H1 (cell line): ENCODE results near the gene RSU1. TPM values are rescaled to one million over a fixed set of nuclear protein-coding genes. Genes with fewer than 3 reads are reported as not detected.
"Not testable (repeated sequence)": the region's sequence is repeated elsewhere in the genome, so short reads cannot be mapped to it uniquely, and the experiment has no call there.

Experiments used
- CTCF ChIA-PET: fragments of 300-600 bp; sonication (Branson Sonifier 250); formaldehyde crosslinking; loops from one replicate; lab custom pipeline; 2021; ENCODE audit not compliant: partially characterized antibody; lab: Charles Lee
- POLR2A ChIA-PET: fragments of 300-600 bp; sonication (Branson Sonifier 250); formaldehyde crosslinking; loops from one replicate; lab custom pipeline; 2021; ENCODE audit warnings: inconsistent platforms; ENCODE audit not compliant: partially characterized antibody; lab: Charles Lee
- DNase-seq, 2 experiments: peaks; one replicate each; pipeline versions ENCODE4 v3.0.0 to v3.0.0-alpha.2; 2010 to 2022; ENCODE audit warnings: low spot score in 2 of 2, low read depth in 1 of 2, mixed read lengths in 1 of 2
- FAIRE-seq: peaks from 2 replicates; lab custom pipeline; 2011; peaks lifted over from hg19 to GRCh38; lab: Jason Lieb, UNC
- H2AFZ ChIP-seq: 2 replicates; pipeline ENCODE4 v1.8.1; 2012; ENCODE audit warnings: low read length, inconsistent platforms
- H2AK5ac ChIP-seq: 2 replicates; pipeline ENCODE4 v1.6.1; 2013; ENCODE audit warnings: low read depth, low read length
- H2BK120ac ChIP-seq: replicated peaks from 2 replicates; pipeline ENCODE3; 2013; ENCODE audit warnings: low read depth, low read length, inconsistent platforms
- H2BK12ac ChIP-seq: 2 replicates; pipeline ENCODE4 v1.6.1; 2013; ENCODE audit warnings: low read depth, low read length
- H2BK15ac ChIP-seq: 2 replicates; pipeline ENCODE4 v1.6.1; 2013; ENCODE audit warnings: low read length
- H2BK20ac ChIP-seq: 2 replicates; pipeline ENCODE4 v1.6.1; 2013; ENCODE audit warnings: low read length
- H2BK5ac ChIP-seq: 2 replicates; pipeline ENCODE4 v1.6.1; 2013; ENCODE audit warnings: low read depth, low read length
- H3K14ac ChIP-seq: 2 replicates; pipeline ENCODE4 v1.6.1; 2013; ENCODE audit warnings: inconsistent platforms; ENCODE audit not compliant: insufficient read length
- H3K18ac ChIP-seq: 2 replicates; pipeline ENCODE4 v1.6.1; 2013; ENCODE audit warnings: low read length; ENCODE audit errors: extremely low read depth
- H3K23ac ChIP-seq: 2 replicates; pipeline ENCODE4 v1.6.1; 2013; ENCODE audit warnings: inconsistent platforms; ENCODE audit not compliant: insufficient read length
- H3K23me2 ChIP-seq: 2 replicates; pipeline ENCODE4 v1.6.1; 2013; ENCODE audit warnings: low read depth, low read length
- H3K27ac ChIP-seq: 2 replicates; pipeline ENCODE4 v1.6.1; 2011; ENCODE audit warnings: low read depth, low read length, inconsistent platforms
- H3K27me3 ChIP-seq, 4 experiments: replicated peaks in 1 of 4; 1 replicate in 1 of 4; 2 replicates in 3 of 4; pipeline versions ENCODE4 v1.6.1 to v1.8.1; 2011 to 2013; ENCODE audit warnings: low read length in 3 of 4, mild to moderate bottlenecking in 3 of 4, inconsistent platforms in 2 of 4, mixed read lengths in 2 of 4, moderate library complexity in 1 of 4; ENCODE audit not compliant: control insufficient read depth in 3 of 4, insufficient read depth in 3 of 4; ENCODE audit errors: extremely low read depth in 1 of 4
- H3K36me3 ChIP-seq, 4 experiments: 2 replicates each; pipeline versions ENCODE4 v1.6.1 to v1.8.1; 2011 to 2013; ENCODE audit warnings: mild to moderate bottlenecking in 4 of 4, low read length in 3 of 4, moderate library complexity in 2 of 4, control low read depth in 1 of 4, inconsistent platforms in 1 of 4; ENCODE audit not compliant: insufficient read depth in 4 of 4, control insufficient read depth in 2 of 4
- H3K4ac ChIP-seq: replicated peaks from 2 replicates; pipeline ENCODE3; 2013; ENCODE audit warnings: low read length, low read depth, mixed read lengths, inconsistent platforms; ENCODE audit not compliant: insufficient read length
- H3K4me1 ChIP-seq, 4 experiments: replicated peaks in 1 of 4; 1 replicate in 1 of 4; 2 replicates in 3 of 4; pipeline versions ENCODE4 v1.6.1 to v1.8.1; 2011 to 2013; ENCODE audit warnings: low read length in 3 of 4, inconsistent platforms in 2 of 4, mixed read lengths in 1 of 4; ENCODE audit not compliant: insufficient read depth in 4 of 4, control insufficient read depth in 3 of 4
- H3K4me2 ChIP-seq, 2 experiments: 2 replicates each; pipeline versions ENCODE4 v1.6.1 to v1.8.1; 2011 to 2013; ENCODE audit warnings: low read depth in 2 of 2, low read length in 2 of 2, control low read depth in 1 of 2, inconsistent platforms in 1 of 2, mild to moderate bottlenecking in 1 of 2; ENCODE audit not compliant: insufficient read depth in 1 of 2
- H3K4me3 ChIP-seq, 4 experiments: fragments of 200-600, 300-600 bp in 1 of 4; sonication (generic), shearing (Covaris generic), sonication (Bioruptor Twin) in 1 of 4; 2 replicates each; pipeline versions ENCODE4 v1.5.1 to v1.8.1; 2011 to 2016; ENCODE audit warnings: low read length in 4 of 4, low read depth in 3 of 4, control low read depth in 2 of 4, inconsistent platforms in 2 of 4, mild to moderate bottlenecking in 2 of 4, mixed read lengths in 1 of 4, moderate library complexity in 1 of 4; ENCODE audit not compliant: insufficient read depth in 2 of 4; ENCODE audit errors: extremely low read depth in 1 of 4
- H3K56ac ChIP-seq: replicated peaks from 2 replicates; pipeline ENCODE3; 2013; ENCODE audit warnings: low read depth, mild to moderate bottlenecking, mixed read lengths, low read length, inconsistent platforms; ENCODE audit not compliant: insufficient read length
- H3K79me1 ChIP-seq: 2 replicates; pipeline ENCODE4 v1.6.1; 2013; ENCODE audit warnings: low read depth, low read length, control low read depth
- H3K79me2 ChIP-seq, 2 experiments: 2 replicates each; pipeline versions ENCODE4 v1.6.1 to v1.8.1; 2012 to 2013; ENCODE audit warnings: low read length in 2 of 2, mild to moderate bottlenecking in 2 of 2, inconsistent platforms in 1 of 2; ENCODE audit not compliant: insufficient read depth in 2 of 2, control insufficient read depth in 1 of 2
- H3K9ac ChIP-seq, 4 experiments: replicated peaks in 1 of 4; 1 replicate in 1 of 4; 2 replicates in 3 of 4; pipeline versions ENCODE4 v1.6.1 to v1.8.1; 2011 to 2013; ENCODE audit warnings: low read depth in 3 of 4, low read length in 3 of 4, control low read depth in 2 of 4, mild to moderate bottlenecking in 2 of 4, moderate library complexity in 2 of 4, inconsistent platforms in 1 of 4; ENCODE audit errors: extremely low read depth in 1 of 4
- H3K9me3 ChIP-seq, 2 experiments: 2 replicates each; pipeline versions ENCODE4 v1.6.1 to v1.8.1; 2012 to 2013; ENCODE audit warnings: mild to moderate bottlenecking in 2 of 2, moderate library complexity in 2 of 2, control low read depth in 1 of 2, inconsistent platforms in 1 of 2, low read depth in 1 of 2, low read length in 1 of 2, mixed read lengths in 1 of 2; ENCODE audit not compliant: insufficient read depth in 2 of 2
- H4K20me1 ChIP-seq, 2 experiments: replicated peaks in 1 of 2; 2 replicates each; pipeline versions ENCODE3 to v1.8.1; 2011 to 2013; ENCODE audit warnings: inconsistent platforms in 2 of 2, low read length in 2 of 2, mild to moderate bottlenecking in 1 of 2; ENCODE audit not compliant: insufficient read depth in 2 of 2, control insufficient read depth in 1 of 2
- H4K5ac ChIP-seq: 2 replicates; pipeline ENCODE4 v1.6.1; 2013; ENCODE audit warnings: low read length, low read depth, mixed read lengths, inconsistent platforms; ENCODE audit not compliant: insufficient read length
- H4K8ac ChIP-seq: 2 replicates; pipeline ENCODE4 v1.8.0; 2013; ENCODE audit warnings: mild to moderate bottlenecking, moderate library complexity, low read length, inconsistent platforms; ENCODE audit not compliant: insufficient read depth; ENCODE audit errors: extremely low read depth
- H4K91ac ChIP-seq: replicated peaks from 2 replicates; pipeline ENCODE3; 2013; ENCODE audit warnings: low read length, mixed read lengths, inconsistent platforms; ENCODE audit not compliant: insufficient read length
- WGBS, 2 experiments: shearing (Covaris generic) in 1 of 2; methylation state at CpG; one replicate each; pipeline versions ENCODE4 v1.1.6 to v1.1.7; 2013 to 2015; ENCODE audit warnings: low lambda C conversion rate in 2 of 2, mixed read lengths in 2 of 2, inconsistent platforms in 1 of 2, low coverage in 1 of 2, missing lambda C conversion rate in 1 of 2; ENCODE audit not compliant: insufficient replicate concordance in 2 of 2, insufficient coverage in 1 of 2, insufficient read length in 1 of 2; ENCODE audit errors: extremely low coverage in 1 of 2, missing lambda C conversion rate in 1 of 2; 5-methylcytosine and 5-hydroxymethylcytosine counted together
- polyA plus RNA-seq, 7 experiments: library from polyadenylated mRNA; depleted of rRNA in 3 of 7; stranded (reverse) in 5 of 7; unstranded in 2 of 7; fragments of >200 nt in 5 of 7; fragments of 200-250 nt in 2 of 7; gene quantifications; 1 replicate in 5 of 7; 2 replicates in 1 of 7; 4 replicates in 1 of 7; pipeline versions ENCODE4 v1.2.1 to v1.2.3, GENCODE V29; 2011 to 2013; ENCODE audit warnings: missing spikeins in 2 of 7, mixed read lengths in 2 of 7
- total RNA-seq: library from RNA; stranded (reverse); fragmentation: NEBNext Ultra II Directional; extraction: Animal tissue kit (Norgen Biotek cat#: 25700); gene quantifications from 2 replicates; pipeline ENCODE4 v1.2.1, GENCODE V29; 2021

The RSU1 gene
- total and polyA plus RNA-seq, 2 of the 8 experiments (the other 6 are each of a cell fraction or from before 2014, with no cell fraction given): 50.0 to 68.2 TPM

- H3K56ac ChIP-seq, H3K36me3 ChIP-seq, H3K14ac ChIP-seq, H2AFZ ChIP-seq, H2BK120ac ChIP-seq, H4K91ac ChIP-seq, H3K4me3 ChIP-seq, H3K9ac ChIP-seq, H3K23me2 ChIP-seq, H2AK5ac ChIP-seq, H2BK5ac ChIP-seq, H3K4me2 ChIP-seq, H3K79me1 ChIP-seq, H3K4me1 ChIP-seq, H3K9me3 ChIP-seq, H3K23ac ChIP-seq, H3K4ac ChIP-seq, H4K5ac ChIP-seq, H2BK15ac ChIP-seq, H4K20me1 ChIP-seq, H2BK20ac ChIP-seq, POLR2A ChIA-PET, DNase-seq, H4K8ac ChIP-seq, H3K27me3 ChIP-seq, H3K79me2 ChIP-seq, H3K27ac ChIP-seq, H3K18ac ChIP-seq, H2BK12ac ChIP-seq, FAIRE-seq: not testable (repeated sequence)
- CTCF ChIA-PET: interaction anchor here (0.6 to 1.1 kb wide), 3 partner anchors 10 to 61 kb away, joined by 3 to 4 read pairs (median 3); no protein-coding TSS in a partner anchor
- 92% methylated on average over 6 of the region's 6 CpGs; no CpG with 5 or more reads in 1 of the 2 experiments for WGBS, 2 experiments
Measured at GRCh38 chr10:16752849-16753248, 64.4 kb downstream of the RSU1 start.
